ENCODE measurements around the gene STIMATE.

The STIMATE gene

DNA sequence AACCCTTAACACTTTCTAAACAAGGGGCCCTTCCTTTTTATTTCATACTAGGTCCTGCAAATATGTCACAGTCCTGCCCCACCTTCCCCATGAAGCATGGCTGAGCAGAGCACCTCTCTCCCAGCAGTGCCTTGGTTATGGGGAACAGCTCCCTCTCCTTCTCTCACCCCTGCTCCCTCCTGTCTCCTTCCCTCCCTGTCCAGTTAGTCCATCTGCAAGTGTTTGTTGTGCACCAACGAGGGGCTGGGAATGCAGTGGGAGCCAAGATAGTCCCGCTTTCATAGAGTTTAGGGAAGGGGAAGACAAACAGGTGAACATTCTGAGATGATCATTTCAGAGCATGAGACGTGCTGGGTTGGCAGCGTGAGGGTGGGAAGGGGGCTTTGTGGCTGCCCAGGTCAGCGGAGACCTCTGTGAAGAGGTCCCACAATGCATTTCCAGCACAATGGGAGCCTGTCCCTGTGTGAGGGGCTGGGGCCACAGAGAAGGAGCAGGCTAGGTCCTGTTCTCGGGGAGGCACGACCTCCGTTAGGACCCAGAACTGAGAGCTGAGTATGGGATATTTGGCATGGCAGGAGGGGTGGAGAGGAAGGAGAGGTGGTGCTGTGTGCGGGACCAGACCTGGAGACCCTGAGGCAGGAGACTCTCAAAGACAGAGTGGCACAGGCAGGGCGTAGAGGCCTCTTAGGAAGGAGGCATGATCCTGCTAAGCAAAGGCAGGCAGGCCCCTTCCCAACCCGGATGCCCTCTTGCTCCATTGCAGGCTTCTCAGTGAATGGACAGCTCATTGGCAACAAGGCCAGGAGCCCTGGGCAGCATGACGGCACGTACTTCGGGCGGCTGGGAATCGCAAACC, 108.2 kb downstream of the STIMATE start:
- DNase-seq, result no peak

DNA sequence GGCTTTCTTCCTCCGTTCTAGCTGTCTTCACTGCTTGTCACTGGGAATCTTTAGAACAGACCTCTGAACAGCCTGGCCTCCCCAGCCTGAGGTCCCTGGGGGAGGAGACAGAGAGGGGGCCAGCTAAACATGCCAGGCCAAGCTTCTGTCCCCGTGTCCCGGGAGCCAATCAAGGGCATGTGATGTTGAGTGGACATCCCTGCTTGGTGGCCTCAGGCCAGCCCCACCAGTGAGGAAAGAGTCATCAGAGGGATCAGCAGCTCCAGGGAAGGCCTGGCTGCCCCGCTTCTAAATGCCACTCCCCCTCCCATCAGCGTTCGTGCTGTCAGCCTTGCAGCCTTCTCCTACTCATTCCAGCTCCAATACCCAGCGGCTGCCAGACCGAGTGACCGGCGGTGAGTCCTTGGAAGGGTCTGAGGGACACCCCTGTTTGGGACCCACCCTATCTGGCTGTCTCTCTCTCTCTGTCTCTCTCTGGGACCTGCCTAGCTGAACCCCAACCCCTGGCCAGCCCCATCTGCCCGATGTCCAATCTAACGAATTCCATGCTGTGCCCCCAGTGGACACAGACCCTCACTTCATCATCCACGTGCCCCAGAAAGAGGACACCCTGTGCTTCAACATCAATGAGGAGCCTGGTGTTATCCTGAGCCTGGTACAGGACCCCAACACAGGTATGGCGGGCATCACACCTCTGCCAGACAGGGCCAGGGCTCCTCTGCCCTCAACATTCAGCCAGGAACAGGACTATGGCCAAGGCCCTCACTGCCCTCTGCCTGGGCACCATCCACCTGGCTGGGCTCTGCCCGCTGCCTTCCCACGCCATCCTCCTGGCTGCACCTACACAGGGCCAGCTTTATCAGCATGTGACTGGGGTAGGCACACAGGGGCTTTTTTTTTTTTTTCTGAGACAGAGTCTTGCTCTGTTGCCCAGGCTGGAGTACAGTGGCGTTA, 109.4 kb downstream of the STIMATE start:
- DNase-seq, result no peak

DNA sequence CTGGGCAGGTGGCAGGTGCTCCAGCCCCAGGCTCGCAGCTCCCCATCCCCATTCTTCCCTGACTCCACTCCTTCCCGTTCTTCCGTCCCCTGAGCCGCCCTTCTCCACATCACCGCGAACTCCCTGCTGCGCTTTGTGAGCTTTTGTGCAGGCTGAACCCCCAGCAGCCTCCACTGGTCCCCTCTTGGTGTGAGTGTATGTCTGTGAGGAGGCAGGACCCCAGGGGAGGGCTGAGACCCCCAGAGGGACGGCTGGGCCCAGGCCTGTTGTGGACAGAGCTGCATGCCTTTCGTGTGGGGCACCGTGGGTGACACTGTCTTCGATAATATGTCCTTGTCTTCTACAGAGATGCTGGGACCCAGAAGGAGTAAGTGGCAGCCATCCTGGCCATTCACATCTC, 110.1 kb downstream of the STIMATE start:
- DNase-seq, result no peak
